Measurements from ENCODE around the gene SLC36A1. TPM values are rescaled to one million over a fixed set of nuclear protein-coding genes. Genes with fewer than 3 reads are reported as not detected.

SLC36A1 gene
- total and polyA plus RNA-seq, 2 donors (not counting 1 experiment from before 2014, with no cell fraction given): 4.6 to 18.9 TPM

DNA sequence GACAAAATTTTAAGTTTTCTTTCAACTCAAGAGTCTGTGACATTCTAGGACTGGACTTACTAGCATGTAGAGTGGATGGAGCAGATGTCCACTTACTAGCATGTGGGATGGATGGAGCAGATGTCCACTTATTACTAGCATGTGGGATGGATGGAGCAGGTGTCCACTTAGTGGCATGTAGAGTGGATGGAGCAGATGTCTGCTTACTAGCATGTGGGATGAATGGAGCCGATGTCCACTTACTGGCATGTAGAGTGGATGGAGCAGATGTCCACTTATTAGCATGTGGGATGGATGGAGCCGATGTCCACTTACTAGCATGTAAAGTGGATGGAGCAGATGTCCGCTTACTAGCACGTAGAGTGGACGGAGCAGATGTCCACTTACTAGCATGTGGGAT, 2.4 kb downstream of the SLC36A1 start:
- no peak overlapping the region for H3K4me2 ChIP-seq (ENCODE audit: extremely low read depth, insufficient read depth, low read length)
- no peaks in the 10 kb centered on the region for H3K9me3 ChIP-seq (ENCODE audit: control insufficient read depth, insufficient read depth, low read depth, low read length)
- DNase-seq (ENCODE audit: low read depth in 2 of 2): no peak

DNA sequence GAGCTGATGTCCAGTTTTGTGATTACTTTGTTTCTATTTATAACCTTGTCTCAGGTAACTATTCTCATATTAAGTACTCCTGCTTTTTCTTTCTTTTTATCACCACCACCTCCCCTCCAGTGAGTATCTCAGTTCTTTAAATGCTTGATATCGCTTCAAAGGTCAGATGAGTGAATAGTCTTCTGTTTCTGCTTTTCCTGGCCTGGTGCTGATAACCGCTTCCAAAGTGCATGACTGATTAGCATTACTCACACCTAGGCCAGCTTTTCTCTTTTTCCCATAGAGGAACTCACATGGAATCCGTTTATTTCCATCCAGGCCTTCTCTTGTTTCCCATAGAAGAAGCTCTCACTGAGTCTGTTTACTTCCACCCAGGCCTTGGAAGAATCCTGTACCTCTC, 3.2 kb downstream of the SLC36A1 start:
- DNase-seq (ENCODE audit: low read depth in 2 of 2): peak in 1 of 2 donors; percentile 3

More for the DNA sequence above, 2.4 kb downstream of the SLC36A1 start:
- Histone ChIP-seq H3K36me3 (ENCODE audit: control insufficient read depth, insufficient read depth, low read length) (no peaks in the 10 kb centered on the region), H2AFZ (ENCODE audit: low read length) (no peak overlapping the region), H3K4me3 (replicated peaks in 1 of 4; ENCODE audit: control extremely low read depth in 1 of 4, insufficient read depth in 1 of 4, low read depth in 3 of 4, low read length in 4 of 4) (no peak overlapping the region), H3K9ac (ENCODE audit: insufficient read depth, low read length) (no peak overlapping the region), H4K20me1 (ENCODE audit: control insufficient read depth, extremely low read depth, insufficient read depth, low read length) (no peaks in the 10 kb centered on the region), H3K27me3 (ENCODE audit: control insufficient read depth, insufficient read depth, low read length) (no peaks in the 10 kb centered on the region), H3K79me2 (ENCODE audit: control insufficient read depth, insufficient read depth, low read length) (peaks cover 24% of the 10 kb centered on the region), H3K4me1 (ENCODE audit: control insufficient read depth, extremely low read depth, insufficient read depth, low read length) (no peaks in the 10 kb centered on the region), H3K27ac (ENCODE audit: insufficient read depth, low read length) (no peak overlapping the region)
- TF ChIP-seq, protein P1, sequence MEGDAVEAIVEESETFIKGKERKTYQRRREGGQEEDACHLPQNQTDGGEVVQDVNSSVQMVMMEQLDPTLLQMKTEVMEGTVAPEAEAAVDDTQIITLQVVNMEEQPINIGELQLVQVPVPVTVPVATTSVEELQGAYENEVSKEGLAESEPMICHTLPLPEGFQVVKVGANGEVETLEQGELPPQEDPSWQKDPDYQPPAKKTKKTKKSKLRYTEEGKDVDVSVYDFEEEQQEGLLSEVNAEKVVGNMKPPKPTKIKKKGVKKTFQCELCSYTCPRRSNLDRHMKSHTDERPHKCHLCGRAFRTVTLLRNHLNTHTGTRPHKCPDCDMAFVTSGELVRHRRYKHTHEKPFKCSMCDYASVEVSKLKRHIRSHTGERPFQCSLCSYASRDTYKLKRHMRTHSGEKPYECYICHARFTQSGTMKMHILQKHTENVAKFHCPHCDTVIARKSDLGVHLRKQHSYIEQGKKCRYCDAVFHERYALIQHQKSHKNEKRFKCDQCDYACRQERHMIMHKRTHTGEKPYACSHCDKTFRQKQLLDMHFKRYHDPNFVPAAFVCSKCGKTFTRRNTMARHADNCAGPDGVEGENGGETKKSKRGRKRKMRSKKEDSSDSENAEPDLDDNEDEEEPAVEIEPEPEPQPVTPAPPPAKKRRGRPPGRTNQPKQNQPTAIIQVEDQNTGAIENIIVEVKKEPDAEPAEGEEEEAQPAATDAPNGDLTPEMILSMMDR (conservative IDR thresholded peaks at IDR 0.05 in 1 of 2, IDR thresholded peaks at IDR 0.05 in 1 of 2; ENCODE audit: low read depth in 1 of 2, low read length in 2 of 2): no peak
- TF ChIP-seq EZH2 (IDR thresholded peaks at IDR 0.05; ENCODE audit: low read length, missing control alignments): no peak

DNA sequence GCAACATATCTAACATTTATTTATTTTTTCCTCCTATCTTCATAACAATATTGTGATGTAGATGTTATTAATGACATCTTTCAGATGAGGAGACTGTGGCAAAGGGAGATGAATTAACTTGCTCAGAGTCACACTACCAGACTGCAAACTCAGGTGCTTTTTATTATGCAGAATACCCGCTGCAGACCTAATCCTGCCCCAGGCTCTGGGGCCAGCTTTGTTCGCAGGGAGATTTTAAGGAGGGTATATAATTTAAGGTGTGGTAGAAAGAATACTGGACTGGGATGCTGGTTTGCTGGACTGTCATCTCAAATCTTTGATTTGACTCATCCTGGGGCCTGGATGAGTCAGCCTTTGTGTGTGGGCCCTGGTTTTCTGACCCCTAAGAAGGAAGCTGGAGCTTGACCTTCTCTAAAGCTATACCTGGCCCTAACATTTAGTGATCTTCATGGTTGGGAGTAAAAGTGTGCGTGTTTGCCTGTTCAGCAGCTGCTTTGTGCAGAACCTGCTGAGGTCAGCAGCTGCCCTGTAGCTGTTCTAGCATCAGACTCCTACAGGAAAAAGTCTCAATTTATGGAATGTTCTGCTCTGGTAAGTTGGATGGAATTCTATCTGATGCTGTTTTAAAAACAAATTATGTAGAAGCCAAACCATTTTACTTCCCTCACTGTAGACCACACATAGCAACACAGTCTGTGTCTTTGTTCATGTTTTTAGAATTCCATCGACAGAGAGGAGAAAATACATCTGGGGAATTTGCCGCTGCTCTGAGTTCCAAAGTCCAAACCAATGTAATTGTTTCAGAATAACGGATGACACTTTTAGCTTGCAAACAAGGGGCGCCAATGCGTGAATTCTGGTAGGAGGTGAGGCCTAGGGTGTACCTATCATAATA, 4.5 kb downstream of the SLC36A1 start:
- peaks cover 30% of the 10 kb centered on the region for H3K79me2 ChIP-seq (ENCODE audit: control insufficient read depth, insufficient read depth, low read length)
- no peaks in the 10 kb centered on the region for H3K36me3 ChIP-seq (ENCODE audit: control insufficient read depth, insufficient read depth, low read length)

More for the DNA sequence above, 3.2 kb downstream of the SLC36A1 start:
- Histone ChIP-seq H3K79me2 (ENCODE audit: control insufficient read depth, insufficient read depth, low read length) (peaks cover 27% of the 10 kb centered on the region), H3K4me3 (replicated peaks in 1 of 4; ENCODE audit: control extremely low read depth in 1 of 4, insufficient read depth in 1 of 4, low read depth in 3 of 4, low read length in 4 of 4) (no peak overlapping the region), H4K20me1 (ENCODE audit: control insufficient read depth, extremely low read depth, insufficient read depth, low read length) (no peaks in the 10 kb centered on the region), H3K9me3 (ENCODE audit: control insufficient read depth, insufficient read depth, low read depth, low read length) (no peaks in the 10 kb centered on the region), H3K36me3 (ENCODE audit: control insufficient read depth, insufficient read depth, low read length) (no peaks in the 10 kb centered on the region), H3K4me1 (ENCODE audit: control insufficient read depth, extremely low read depth, insufficient read depth, low read length) (no peaks in the 10 kb centered on the region), H3K9ac (ENCODE audit: insufficient read depth, low read length) (no peak overlapping the region), H3K27ac (ENCODE audit: insufficient read depth, low read length) (no peak overlapping the region), H2AFZ (ENCODE audit: low read length) (no peak overlapping the region), H3K4me2 (ENCODE audit: extremely low read depth, insufficient read depth, low read length) (no peak overlapping the region), H3K27me3 (ENCODE audit: control insufficient read depth, insufficient read depth, low read length) (no peaks in the 10 kb centered on the region)
- TF ChIP-seq EZH2 (IDR thresholded peaks at IDR 0.05; ENCODE audit: low read length, missing control alignments): no peak
- TF ChIP-seq, protein P1 (conservative IDR thresholded peaks at IDR 0.05 in 1 of 2, IDR thresholded peaks at IDR 0.05 in 1 of 2; ENCODE audit: low read depth in 1 of 2, low read length in 2 of 2): no peak

More for the DNA sequence above, 4.5 kb downstream of the SLC36A1 start:
- Histone ChIP-seq H3K27ac (ENCODE audit: insufficient read depth, low read length) (no peak overlapping the region), H2AFZ (ENCODE audit: low read length) (no peak overlapping the region), H3K4me1 (ENCODE audit: control insufficient read depth, extremely low read depth, insufficient read depth, low read length) (no peaks in the 10 kb centered on the region), H3K4me3 (replicated peaks in 1 of 4; ENCODE audit: control extremely low read depth in 1 of 4, insufficient read depth in 1 of 4, low read depth in 3 of 4, low read length in 4 of 4) (no peak overlapping the region), H3K9ac (ENCODE audit: insufficient read depth, low read length) (no peak overlapping the region), H3K4me2 (ENCODE audit: extremely low read depth, insufficient read depth, low read length) (no peak overlapping the region), H3K27me3 (ENCODE audit: control insufficient read depth, insufficient read depth, low read length) (no peaks in the 10 kb centered on the region), H4K20me1 (ENCODE audit: control insufficient read depth, extremely low read depth, insufficient read depth, low read length) (no peaks in the 10 kb centered on the region), H3K9me3 (ENCODE audit: control insufficient read depth, insufficient read depth, low read depth, low read length) (no peaks in the 10 kb centered on the region)
- no peak for TF ChIP-seq EZH2 (IDR thresholded peaks at IDR 0.05; ENCODE audit: low read length, missing control alignments)
- TF ChIP-seq, protein P1 (conservative IDR thresholded peaks at IDR 0.05 in 1 of 2, IDR thresholded peaks at IDR 0.05 in 1 of 2; ENCODE audit: low read depth in 1 of 2, low read length in 2 of 2): no peak
- DNase-seq (ENCODE audit: low read depth in 2 of 2): peak in 1 of 2 donors; percentile 58

Data from fibroblast of lung (primary cell).